HG03442 (cell line): ENCODE measurements around the gene CDKAL1.

Experiments
- ATAC-seq: cut with Tn5 transposase; IDR thresholded peaks from one replicate; pipeline ENCODE4 v1.9.1; 2021; ENCODE audit warnings: mild to moderate bottlenecking, moderate library complexity; ENCODE audit not compliant: unreplicated experiment

The CDKAL1 gene

GRCh38 chr6:21150667-21151066 lies 616.4 kb downstream of the CDKAL1 start:
- ATAC-seq: no peak

GRCh38 chr6:21151119-21151518 lies 616.9 kb downstream of the CDKAL1 start:
- ATAC-seq: no peak

- no peak for ATAC-seq
Observed at GRCh38 chr6:21151530-21151929, 617.3 kb downstream of the CDKAL1 start.

- ATAC-seq: peak; percentile 81
Observed at GRCh38 chr6:21157186-21157929, 623.1 kb downstream of the CDKAL1 start.

GRCh38 chr6:21158149-21158548 lies 623.9 kb downstream of the CDKAL1 start:
- peak; percentile 12 for ATAC-seq

- ATAC-seq: no peak
Observed at GRCh38 chr6:21158873-21159272, 624.6 kb downstream of the CDKAL1 start.

- no peak for ATAC-seq
Observed at GRCh38 chr6:21159465-21159864, 625.2 kb downstream of the CDKAL1 start.

GRCh38 chr6:21161707-21162106 lies 627.5 kb downstream of the CDKAL1 start:
- no peak for ATAC-seq

- no peak for ATAC-seq
Observed at GRCh38 chr6:21163110-21163837, 629.0 kb downstream of the CDKAL1 start.

- no peak for ATAC-seq
Observed at GRCh38 chr6:21163838-21164180, 629.6 kb downstream of the CDKAL1 start.

- peak; percentile 76 for ATAC-seq
Observed at GRCh38 chr6:21164768-21165326, 630.6 kb downstream of the CDKAL1 start.

GRCh38 chr6:21166754-21167153 lies 632.5 kb downstream of the CDKAL1 start:
- ATAC-seq: peak; percentile 64

- ATAC-seq: no peak
Observed at GRCh38 chr6:21167790-21168189, 633.5 kb downstream of the CDKAL1 start.

GRCh38 chr6:21171801-21172200 lies 637.5 kb downstream of the CDKAL1 start:
- no peak for ATAC-seq

GRCh38 chr6:21173031-21173430 lies 638.8 kb downstream of the CDKAL1 start:
- ATAC-seq: no peak

- ATAC-seq: no peak
Observed at GRCh38 chr6:21173678-21174077, 639.4 kb downstream of the CDKAL1 start.

GRCh38 chr6:21176197-21176596 lies 641.9 kb downstream of the CDKAL1 start:
- ATAC-seq: no peak

GRCh38 chr6:21180155-21180554 lies 645.9 kb downstream of the CDKAL1 start:
- peak; percentile 82 for ATAC-seq

- no peak for ATAC-seq
Observed at GRCh38 chr6:21180800-21181337, 646.6 kb downstream of the CDKAL1 start.

GRCh38 chr6:21181866-21182265 lies 647.6 kb downstream of the CDKAL1 start:
- ATAC-seq: peak; percentile 45

- ATAC-seq: no peak
Observed at GRCh38 chr6:21182589-21182988, 648.3 kb downstream of the CDKAL1 start.
